Hair follicular keratinocyte (primary cell): ENCODE measurements around the gene PIP4K2A. TPM values are rescaled to one million over a fixed set of nuclear protein-coding genes. Genes with fewer than 3 reads are reported as not detected.

Experiments used
- total RNA-seq: library from RNA; depleted of rRNA; stranded (reverse); fragments of >200 nt; gene quantifications from 2 replicates; pipeline ENCODE4 v1.2.3, GENCODE V29; 2015

PIP4K2A gene
- total RNA-seq, result 5.9 and 9.9 TPM in 2 replicates

DNA sequence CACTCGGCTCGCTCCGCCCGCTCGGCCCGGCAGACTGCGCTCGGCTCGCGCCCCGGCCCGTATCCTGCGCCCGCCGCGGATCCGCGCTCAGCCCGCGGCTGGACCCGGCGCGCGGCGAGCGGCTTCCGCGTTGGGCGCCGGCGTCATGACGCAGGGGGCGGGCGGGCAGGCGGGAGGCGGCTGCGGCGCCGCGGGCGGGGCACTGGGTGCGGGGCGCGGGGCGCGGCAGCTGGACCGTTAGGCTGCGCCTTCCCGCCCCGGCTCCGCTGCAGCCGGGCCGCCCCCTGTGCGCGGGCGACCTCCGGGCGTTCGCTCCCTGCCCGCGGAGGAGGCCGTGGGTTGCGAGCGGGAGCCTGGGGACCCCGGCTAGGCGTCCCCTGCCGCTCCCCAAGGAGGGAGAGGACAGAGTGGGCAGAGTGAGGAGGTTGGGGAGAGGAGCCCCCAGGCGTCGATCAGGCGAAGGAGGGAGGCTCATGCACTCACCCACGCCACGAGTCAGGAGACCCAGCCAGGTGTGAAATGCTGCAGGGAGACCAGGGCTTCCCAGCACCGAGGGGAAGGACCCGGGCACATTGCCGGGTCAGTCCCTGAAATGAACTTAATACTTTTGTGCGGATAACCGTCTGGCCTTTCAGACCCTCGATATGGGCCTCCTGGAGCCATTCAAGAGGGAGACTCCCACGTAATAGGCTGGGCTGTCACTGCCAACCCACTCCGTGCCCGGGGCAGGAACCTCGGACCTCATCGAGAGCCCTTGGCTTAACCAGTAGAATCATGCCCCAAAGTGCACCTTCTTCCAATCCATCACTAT lies at the start of gene PIP4K2A:
Gene PIP4K2A (minus strand): TSS at position 100 of the 811 bp plus-strand sequence. CDS start 252 bp downstream, outside the sequence.

Other genes starting within 250 kb of the PIP4K2A start
- gene ARMC3, start 213.5 kb upstream of the PIP4K2A start, total RNA-seq, result not detected in 2 replicates